Activated CD8-positive, alpha-beta memory T cell treated with anti-CD3 and anti-CD28 coated beads for 24 hours (primary cell): ENCODE results near the gene SRR.

Experiments
- DNase-seq: peaks from one replicate; pipeline ENCODE4 v3.0.0-alpha.2; 2020

SRR gene

DNA sequence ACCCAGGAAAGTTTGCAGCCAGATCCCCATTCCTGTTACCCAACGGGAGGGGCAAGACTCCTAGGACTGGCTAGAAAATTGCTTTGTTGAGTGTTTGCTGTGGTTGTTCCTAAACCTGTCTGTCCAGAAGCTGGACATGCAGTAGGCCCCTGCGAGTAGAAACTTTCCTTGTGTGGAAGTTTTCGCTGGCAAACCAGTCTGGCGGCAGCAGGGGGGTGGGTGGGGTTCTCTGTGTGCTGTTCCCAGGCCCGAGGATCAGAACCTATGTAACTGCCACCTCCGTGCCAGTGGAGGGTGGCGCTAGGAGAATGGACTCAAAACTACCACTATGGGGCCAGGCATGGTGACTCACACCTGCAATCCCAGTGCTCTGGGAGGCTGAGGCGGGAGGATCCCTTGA lies 42.7 kb downstream of the SRR start:
- no peak for DNase-seq

DNA sequence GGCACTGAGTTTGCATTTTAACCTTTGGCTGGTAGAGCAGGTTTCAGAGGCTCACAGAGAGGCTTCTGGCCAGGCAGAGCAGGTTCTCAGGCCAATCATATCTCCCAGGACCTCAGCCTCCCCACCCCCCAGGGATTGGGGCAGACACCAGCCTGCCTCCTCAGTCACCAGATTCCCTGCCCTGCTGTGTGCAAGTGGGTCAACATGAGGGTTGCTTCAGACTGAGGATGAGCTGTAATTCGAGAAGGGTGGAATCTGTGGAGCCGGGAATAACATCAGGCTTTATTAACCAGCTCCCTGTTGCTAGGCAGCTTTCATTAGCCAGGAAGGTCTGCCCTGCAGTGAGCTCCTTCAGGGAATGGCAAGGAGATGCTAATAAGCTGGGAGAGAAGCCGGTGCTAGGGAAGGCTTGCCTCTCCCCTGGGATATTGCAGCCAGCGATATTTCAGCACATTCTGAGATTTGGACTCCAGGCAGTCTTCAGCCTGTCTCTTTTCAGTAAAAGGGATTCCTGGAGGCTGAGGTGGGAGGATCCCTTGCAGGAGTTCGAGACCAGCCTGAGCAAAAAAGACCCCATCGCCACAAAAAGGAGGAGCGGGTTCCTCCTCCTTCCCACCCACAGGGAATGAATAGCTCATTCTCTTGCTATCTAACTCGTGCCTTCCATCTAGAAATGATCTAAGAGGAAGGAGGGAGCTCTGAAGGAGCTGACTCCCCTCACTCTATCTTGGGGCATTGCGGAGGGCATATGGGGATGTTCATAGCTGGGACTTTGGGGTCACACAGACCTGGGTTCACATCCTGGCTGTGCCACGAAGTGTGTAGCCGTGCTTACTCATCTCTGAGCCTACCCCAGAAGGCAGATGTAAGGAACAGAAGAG lies 44.3 kb downstream of the SRR start:
- DNase-seq = no peak

DNA sequence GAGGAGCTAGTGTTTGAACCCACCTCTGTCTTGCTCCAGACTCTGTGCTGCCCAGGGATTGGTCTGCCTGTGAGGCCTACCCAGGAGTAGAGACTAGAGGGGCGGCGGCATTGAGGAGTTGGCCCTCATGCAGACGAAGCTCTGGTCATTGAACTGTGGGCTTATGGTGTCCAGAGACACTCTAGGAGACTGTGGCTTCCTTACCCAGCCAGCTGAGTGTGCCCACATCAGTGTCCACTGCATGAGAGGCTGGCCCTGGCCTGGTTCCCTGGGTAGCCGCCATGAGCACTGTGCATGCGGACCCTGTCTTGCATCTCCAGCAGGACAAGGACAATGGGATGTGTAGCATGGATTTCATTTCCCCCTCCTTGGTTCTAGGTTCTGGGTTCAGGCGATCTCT lies 47.5 kb downstream of the SRR start:
- DNase-seq = no peak

DNA sequence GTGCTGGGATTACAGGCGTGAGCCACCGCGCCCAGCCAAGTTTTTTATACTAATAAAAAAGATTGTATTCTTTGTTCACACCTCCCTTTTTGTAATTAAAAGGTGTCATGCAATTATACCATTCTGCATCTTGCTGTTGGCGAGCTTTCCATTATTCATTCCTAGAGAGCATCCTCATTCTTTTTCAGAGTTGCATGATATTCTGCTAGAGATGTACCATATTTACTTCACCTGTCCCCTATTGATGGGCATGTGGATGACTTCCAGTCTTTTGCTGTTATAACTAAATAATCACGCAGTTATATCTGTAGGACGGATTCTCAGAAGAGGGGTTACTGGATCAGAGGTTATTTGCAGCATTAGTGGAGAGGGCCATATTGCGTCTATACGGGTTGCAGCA lies 50.6 kb downstream of the SRR start:
- no peak for DNase-seq

DNA sequence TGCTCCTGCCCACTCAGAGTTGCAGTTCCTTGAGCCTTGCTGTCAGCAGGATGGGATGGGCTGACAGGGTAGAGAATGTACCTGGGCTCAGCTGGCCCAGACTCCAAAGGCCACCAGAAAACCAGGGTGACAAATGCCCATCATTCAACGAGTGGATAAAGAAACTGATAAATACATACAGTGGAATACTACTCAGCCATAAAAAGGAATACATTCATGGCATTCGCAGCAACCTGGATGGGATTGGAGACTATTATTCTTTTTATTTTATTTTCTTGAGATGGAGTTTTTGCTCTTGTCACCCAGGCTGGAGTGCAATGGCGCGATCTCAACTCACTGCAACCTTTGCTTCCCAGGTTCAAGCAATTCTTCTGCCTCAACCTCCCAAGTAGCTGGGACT lies 53.5 kb downstream of the SRR start:
- DNase-seq = no peak

DNA sequence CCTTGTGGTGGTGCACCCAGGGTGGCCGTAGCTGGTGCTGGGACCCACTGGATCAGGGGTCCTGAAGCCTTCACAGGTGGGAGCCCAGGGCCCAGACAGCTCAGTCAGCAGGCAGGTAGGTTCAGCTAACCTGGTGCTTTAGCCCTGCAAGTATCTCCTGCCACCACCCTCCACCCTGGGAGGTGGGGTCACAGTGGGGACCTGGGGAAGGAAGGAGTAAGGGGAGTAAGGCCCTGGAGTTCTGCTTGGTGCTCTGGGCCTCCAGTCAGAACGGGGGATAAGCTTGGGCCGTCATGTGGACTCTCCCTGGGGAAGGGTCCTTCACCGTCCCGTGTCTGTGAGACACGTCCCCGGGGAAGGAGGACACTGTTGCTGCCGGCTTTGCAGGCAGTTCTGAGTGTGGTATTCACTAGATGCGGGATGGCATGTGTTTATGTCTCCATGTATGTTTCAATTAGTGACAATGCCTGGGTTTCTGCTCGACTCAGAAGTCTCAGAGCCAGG lies 54.2 kb downstream of the SRR start:
- DNase-seq = no peak

DNA sequence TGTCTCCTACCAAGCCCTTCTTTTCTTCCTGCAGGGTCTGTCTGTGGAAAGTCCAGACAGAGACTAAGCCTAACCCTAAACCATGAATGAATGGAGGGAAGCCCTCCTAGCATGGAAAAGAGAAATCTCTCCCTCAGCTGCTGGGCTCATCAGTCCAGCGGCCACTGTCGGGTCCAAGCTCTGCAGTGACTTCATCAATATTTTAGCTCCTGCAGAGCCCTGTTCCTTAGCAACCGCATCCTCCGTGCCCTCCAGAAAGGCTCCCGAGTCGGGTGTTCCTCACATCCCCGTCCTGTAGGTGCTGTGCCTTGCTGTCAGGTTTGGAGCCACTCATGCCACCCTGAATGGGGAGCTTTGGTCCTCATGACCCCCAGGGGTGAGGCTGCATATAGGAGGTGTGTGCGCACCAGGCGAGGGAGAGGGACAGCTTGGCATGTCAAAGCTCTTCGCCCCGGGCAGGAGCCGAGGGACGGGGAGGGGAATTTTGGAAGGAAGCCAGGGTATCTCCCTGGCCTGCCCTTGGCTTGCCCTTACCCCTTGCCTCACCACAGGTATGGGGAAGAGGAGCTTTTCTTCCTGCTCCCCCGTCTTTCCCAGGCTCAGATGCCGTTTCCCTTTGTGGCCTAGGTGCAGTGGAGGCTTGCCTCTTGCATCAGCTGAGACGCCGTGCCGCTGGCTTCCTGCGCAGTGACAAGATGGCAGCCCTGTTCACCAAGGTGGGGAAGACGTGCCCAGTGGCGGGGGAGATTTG lies 57.4 kb downstream of the SRR start:
- no peak for DNase-seq

DNA sequence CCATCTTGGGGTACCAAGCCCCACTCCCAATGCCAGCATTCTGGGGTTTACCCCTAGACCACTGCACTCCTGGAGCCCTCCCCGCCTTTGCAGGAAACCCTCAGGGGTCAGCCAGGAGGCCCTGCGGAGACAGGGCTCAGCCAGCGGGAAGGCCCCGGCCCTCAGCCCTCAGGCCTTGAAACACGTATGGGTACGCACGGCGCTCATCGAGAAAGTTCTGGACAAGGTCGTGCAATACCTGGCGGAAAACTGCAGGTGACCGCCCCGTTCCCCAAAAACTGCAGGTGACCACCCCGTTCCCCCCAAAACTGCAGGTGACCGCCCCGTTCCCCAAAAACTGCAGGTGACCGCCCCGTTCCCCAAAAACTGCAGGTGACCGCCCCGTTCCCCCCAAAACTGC lies 58.3 kb downstream of the SRR start:
- DNase-seq = no peak

DNA sequence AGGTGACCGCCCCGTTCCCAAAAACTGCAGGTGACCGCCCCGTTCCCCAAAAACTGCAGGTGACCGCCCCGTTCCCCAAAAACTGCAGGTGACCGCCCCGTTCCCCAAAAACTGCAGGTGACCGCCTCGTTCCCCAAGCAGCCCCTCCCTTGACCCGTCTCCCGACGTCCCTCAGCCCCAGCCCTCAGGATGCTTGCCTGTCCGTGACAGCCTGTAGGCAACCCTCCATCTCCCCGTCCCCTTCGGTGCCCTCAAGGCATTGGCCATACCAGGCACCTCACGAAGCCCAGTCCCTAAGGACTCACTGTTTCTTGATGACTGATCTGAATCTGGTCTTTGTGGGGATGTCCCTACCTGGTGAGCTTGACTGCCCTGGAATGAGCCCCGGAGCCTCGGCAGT lies 58.7 kb downstream of the SRR start:
- no peak for DNase-seq

DNA sequence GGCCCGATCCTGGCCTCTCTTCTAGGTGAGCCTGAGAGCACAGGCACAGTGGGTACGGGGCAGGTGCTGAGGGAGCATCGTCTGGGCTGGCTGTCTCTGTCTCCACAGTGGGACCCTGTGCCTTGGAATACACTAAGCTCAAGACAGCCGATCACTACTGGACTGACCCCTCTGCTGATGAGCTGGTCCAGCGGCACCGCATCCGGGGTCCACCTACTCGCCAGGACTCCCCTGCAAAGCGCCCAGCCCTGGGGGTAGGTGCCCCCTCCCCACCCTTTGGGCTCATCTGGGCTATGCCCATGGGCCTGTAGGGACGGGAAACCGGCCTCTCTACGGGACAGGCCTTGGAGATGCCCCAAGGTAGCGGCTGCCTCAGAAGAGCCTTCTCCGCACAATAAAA lies 59.1 kb downstream of the SRR start:
- no peak for DNase-seq

DNA sequence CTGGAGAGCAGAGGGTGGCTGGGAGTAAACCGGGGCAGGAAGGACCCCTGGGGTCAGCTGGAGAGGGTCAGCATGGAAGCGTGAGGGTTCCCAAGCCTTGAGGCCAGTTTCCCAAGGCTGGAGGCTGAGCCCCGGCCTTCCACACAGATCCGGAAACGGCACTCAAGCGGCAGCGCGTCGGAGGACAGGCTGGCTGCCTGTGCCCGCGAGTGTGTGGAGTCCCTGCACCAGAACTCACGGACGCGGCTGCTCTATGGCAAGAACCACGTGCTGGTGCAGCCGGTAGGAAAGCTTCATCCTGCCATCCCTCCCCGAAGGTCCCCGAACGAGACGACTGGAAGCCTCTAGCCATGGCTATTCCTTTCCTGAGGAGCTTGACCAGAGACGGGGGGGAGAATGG lies 59.6 kb downstream of the SRR start:
- no peak for DNase-seq

DNA sequence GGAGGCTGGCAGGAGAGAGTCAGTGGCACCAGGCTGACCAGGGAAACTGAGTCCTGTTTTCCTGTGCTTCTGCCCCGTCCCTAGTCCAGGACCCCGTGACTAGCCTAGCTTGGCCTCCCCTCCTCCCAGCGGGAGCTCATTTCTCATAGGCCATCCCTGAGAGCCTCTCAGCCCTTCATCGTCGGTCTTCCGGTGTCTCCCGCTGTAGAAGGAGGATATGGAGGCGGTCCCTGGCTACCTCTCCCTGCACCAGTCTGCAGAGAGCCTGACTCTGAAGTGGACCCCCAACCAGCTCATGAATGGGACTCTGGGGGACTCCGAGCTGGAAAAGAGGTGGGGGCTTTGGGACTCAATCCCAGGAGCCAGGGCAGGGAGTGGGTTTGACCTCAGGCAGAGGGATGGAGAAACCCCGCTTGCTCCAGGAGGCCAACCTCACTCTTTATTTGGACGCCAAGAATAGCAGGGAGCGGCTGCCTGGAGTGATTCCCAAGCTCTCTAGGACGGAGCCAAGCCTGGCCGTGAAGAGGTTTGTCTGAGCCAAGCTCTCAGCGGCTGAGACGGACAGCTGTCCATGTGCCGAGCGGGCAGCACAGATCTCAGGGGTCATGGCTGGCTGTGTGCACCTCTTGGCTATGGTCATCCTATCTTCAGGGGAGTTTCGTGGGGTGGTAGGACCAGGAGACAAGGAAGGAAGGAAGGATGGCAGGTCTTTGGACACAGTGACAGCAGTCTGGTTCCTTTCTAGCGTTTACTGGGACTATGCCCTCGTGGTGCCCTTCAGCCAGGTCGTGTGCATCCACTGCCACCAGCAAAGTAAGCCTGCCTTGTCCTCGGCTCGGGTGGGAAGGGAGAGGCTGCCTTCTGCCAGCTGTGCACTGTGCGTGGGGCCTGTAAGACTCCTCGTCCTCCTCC lies 60.4 kb downstream of the SRR start:
- no peak for DNase-seq

DNA sequence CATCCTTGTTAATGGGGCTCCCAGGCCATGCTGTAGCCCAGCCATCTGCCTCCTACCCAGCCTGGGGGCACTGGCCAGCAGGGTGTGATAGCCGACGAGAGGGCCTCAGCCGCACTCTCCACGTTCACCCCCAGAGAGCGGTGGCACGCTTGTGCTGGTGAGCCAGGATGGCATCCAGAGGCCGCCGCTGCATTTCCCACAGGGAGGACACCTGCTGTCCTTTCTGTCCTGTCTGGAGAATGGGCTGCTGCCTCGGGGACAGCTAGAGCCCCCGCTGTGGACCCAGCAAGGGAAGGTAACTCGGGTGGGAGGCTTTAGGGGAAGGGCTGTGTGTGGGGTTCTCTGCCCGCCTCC lies 61.0 kb downstream of the SRR start:
- DNase-seq = no peak

DNA sequence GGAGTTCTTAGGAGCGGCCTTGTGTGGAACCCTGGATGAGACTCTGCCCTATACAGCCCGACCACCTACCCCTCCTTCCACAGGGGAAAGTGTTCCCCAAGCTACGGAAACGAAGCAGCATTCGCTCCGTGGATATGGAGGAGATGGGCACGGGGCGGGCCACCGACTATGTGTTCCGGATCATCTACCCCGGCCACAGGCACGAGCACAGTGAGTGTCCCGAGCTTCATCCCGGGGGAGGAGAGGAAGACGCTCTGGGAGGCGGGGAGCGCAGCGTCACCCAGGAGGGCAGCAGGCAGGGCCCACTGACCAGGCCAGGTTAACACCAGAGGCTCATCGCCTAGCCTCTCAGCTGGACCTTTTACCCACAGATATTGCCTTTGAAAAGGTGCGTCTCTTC lies 61.4 kb downstream of the SRR start:
- no peak for DNase-seq

DNA sequence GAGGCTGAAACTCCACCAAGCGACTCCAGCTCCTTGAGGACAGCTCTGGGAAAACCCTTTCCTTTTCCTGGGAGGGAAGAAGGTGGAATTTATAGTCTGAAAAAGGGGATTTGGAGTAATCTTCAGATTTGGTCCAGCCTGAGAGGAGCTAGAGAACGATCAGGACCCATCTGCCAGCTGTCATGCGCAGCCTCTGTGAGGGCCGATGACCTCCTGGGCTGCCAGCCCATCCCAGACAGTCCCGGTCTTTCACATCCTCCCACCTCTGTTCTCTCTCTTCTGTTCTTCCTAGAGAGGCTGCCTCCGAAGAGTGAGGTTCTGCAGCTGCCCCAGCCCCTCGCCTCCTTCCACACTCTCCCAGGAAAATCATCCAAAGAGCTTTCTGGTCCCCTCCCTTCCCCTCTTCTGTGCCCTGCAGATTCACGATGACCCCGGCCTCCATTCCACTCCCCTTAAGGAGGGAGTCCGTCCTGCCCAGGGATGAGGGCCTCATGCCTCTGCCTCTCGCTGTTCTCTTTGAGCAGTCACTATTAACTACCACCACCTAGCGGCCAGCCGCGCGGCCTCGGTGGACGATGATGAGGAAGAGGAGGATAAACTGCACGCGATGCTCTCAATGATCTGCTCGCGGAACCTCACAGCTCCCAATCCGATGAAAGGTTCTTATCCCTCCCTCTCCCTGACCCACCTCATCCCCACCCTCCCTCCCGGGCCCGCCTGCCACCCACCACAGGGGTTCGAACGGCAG lies 63.2 kb downstream of the SRR start:
- DNase-seq = no peak

DNA sequence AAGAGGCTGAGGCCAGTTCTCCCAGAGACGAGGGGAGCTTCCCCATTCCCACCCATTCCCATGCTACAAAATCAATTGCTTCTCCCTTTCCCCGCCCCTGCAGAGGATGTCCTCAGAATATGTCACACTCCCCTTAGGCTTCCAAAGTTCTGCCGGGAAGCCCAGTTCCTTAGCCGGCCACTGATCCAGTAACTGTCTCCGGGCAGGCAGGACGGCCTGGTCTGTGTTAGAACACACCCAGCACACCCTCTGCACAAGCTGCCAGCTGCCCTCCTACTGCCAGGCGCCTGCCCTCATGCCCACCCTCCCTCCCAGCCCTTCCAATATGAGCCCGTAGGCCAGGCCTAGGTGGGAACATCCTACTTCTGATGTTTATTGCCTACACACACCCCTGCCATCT lies 64.6 kb downstream of the SRR start:
- no peak for DNase-seq

DNA sequence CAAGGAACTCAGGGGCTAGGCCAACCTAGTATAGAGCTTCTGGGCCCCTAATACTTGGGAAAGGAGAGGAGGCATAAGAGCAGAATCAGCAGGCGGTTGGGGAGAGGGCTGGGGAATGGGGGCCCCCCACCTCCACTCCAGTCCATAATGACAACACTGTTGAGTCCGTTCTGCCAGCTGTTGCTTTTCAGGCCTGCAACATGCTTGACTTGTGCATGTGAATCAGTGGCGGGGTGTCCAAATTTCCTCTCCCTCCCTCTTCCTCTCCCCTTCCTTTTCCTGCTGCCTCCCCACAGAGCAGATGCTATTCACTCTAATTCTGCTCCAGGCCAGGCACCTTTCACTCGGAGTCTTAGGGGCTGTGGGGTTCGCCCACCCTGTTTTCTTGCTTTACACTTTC lies 65.3 kb downstream of the SRR start:
- no peak for DNase-seq

DNA sequence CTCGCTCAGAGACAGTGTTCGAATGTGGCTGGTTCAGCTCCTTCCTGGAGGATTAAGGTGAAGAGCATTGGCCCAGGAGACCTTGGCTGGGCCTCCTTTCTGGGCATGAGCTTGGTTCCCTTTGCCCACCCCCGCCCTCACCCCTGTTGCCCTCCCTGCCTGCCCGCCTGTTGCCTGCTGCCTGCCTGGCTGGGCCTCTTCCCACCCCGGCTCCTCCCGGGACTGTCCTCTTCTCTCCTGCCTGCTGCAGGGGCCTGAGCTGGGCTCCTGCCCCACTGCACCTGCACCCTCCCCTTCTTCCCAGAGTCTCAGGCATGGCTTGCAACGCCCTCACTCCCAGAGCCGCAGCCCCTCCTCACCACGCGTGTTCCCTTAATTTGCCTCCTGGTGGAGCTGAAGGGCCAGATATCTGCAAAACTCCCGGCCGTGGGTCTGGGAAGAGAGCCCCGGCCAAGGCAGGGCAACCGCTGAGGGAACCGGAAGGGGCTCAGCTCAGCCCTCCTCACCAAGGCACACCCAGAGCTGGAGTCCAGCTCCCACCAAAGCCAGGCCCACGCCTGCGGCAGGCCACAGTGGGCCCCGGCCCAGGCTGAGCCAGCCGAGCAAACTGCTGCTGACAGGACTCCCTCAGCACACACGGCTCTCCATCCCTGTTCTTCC lies 65.9 kb downstream of the SRR start:
- no peak for DNase-seq

DNA sequence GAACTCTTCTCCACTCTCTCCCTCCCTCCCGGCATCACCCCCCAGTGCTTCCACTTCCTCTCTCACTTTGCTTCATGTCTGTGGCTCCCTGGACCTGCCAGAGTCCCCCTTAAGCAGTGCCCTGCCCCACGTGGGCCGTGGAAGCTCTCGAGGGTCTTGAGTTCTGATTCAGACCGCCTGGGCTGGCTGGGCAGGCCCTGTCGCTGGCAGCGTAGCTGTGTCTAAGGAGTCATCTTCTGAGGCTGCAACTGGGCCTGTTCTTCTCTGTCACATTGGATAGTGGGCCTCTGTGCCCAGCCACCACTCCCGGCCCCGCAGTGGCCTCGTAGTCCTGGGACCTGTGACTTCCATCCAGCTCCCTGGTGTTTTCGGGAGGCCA lies 66.5 kb downstream of the SRR start:
- no peak for DNase-seq

DNA sequence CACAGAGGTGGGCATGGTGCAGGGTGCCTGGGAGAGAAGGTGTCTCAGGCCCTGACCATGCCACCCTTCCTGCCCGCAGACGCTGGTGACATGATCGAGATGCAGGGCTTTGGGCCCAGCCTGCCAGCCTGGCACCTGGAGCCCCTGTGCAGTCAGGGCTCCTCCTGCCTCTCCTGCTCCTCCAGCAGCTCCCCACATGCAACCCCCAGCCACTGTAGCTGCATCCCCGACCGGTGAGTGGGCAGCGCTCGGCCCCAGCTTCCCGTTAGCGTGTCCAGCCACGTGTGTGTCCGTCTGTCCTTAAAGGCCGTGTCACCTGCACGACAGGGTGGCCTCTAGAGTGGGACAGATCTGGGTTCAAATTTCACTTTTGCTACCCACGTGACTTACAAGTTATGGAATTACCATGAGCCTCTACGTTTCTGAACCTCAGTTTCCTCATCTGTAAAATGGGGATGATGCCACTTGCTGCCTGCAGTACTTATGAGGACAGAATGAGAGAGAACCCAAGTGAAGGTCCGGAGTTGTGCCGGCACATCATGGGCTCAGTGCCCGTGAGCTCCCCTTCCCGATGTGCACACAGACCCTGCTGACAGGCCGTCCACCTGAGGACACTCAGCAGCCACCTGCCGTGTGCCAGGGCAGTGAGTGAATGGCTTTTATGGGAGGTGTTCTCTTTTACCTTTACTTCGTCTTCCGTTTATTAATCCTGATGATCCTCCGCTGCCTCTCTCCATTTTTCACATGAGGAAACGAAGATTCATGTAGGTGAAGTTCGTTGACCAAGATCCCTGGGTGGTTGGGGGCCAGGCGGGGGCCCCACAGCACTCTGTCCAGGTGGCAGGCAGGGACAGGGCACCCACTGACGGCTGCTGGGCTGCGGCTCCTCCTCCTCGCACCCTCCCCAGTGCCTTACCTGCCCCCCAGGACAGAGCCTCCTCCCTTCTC lies 67.7 kb downstream of the SRR start:
- no peak for DNase-seq

DNA sequence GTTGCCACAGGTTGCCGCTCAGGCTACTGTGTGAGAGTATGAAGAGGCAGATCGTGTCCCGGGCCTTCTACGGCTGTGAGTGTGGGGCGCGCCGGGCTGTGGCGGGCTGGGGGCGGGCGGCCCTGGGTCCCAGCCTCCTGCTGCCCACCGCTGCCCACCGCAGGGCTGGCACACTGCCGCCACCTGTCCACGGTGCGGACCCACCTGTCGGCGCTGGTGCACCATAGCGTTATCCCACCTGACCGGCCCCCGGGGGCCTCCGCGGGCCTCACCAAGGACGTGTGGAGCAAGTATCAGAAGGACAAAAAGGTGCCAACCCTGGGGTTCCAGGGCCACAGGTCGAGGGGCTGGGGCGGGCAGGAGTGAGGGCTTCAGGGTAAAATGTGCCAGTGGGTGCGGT lies 68.4 kb downstream of the SRR start:
- DNase-seq = no peak
